Endothelial cell (in vitro differentiated cells): ENCODE data around the gene LIPA. TPM values are rescaled to one million over a fixed set of nuclear protein-coding genes. Genes with fewer than 3 reads are reported as not detected.

Source experiments
- DNase-seq: peaks from one replicate; pipeline ENCODE4 v3.0.0; 2021; ENCODE audit warnings: low spot score
- H3K27ac Mint-ChIP-seq: one replicate; pipeline ENCODE4 v1.8.0; 2021; ENCODE audit warnings: mixed read lengths, inconsistent platforms; ENCODE audit not compliant: unreplicated experiment
- H3K27me3 Mint-ChIP-seq: one replicate; pipeline ENCODE4 v1.8.0; 2021; ENCODE audit warnings: mild to moderate bottlenecking, moderate library complexity, mixed read lengths, inconsistent platforms; ENCODE audit not compliant: unreplicated experiment
- H3K36me3 Mint-ChIP-seq: one replicate; pipeline ENCODE4 v1.8.0; 2021; ENCODE audit warnings: mild to moderate bottlenecking, low read depth, mixed read lengths, inconsistent platforms; ENCODE audit not compliant: unreplicated experiment
- H3K4me1 Mint-ChIP-seq: one replicate; pipeline ENCODE4 v1.8.0; 2021; ENCODE audit warnings: mild to moderate bottlenecking, mixed read lengths, inconsistent platforms; ENCODE audit not compliant: unreplicated experiment
- H3K4me3 Mint-ChIP-seq: one replicate; pipeline ENCODE4 v1.8.0; 2021; ENCODE audit warnings: mild to moderate bottlenecking, mixed read lengths, inconsistent platforms; ENCODE audit not compliant: unreplicated experiment
- H3K9me3 Mint-ChIP-seq: one replicate; pipeline ENCODE4 v1.8.0; 2021; ENCODE audit warnings: mixed read lengths, inconsistent platforms; ENCODE audit not compliant: unreplicated experiment
- total RNA-seq: library from RNA; stranded (reverse); fragmentation: NEBNext Ultra II Directional; extraction: Animal tissue kit (Norgen Biotek cat#: 25700); gene quantifications from one replicate; pipeline ENCODE4 v1.2.1, GENCODE V29; 2021; ENCODE audit not compliant: unreplicated experiment
- TF ChIP-seq, protein P1 (sequence below): fragments of 200-600 bp; sonication (generic); IDR thresholded peaks from one replicate; pipeline ENCODE4 v1.5.0; 2021; ENCODE audit warnings: antibody characterized with exemption; ENCODE audit not compliant: unreplicated experiment

The LIPA gene
- total RNA-seq, 1 donor from 2014 or later = 84.2 TPM

DNA sequence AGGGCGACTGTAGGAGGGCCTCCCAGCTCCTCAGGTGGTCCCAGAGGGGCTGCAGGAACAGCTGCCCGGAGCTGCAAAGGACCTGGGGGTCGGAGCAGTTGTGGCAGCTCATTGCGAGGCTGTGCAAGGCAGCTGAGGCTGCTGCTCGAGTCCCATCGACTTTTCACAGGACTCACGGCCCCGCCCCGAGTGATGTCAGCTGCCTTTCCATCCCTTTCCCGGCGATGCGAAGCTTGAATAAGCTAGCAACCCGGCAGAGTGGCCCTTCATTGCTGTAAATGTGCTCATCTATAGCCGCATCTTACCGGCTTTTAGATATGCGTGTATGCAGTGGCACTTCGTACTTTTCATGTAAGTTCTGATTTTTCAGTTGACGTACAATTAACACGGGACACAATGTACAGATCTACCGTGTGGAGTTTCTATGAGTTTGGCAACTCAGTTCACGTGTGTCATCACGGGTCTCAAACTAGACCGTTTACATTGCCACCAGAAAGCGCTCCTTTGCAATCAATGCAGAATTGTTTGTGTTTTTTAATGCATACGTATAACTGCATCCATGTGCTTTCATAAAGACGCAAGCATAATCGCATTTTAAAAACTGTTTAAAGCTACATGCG, 44.3 kb downstream of the LIPA start, which contains the start of gene CH25H:
CH25H (minus strand) TSS at position 137 of the 620 bp plus-strand sequence; CDS start at position 112, 25 bp downstream.
- H3K9me3 Mint-ChIP-seq = no peaks in the 10 kb centered on the region
- H3K27ac Mint-ChIP-seq = peak within 1 kb of the TSS; percentile 68
- peak; percentile 68 for DNase-seq
- H3K4me3 Mint-ChIP-seq = peak within 1 kb of the TSS; percentile 91
- TF ChIP-seq, protein P1, sequence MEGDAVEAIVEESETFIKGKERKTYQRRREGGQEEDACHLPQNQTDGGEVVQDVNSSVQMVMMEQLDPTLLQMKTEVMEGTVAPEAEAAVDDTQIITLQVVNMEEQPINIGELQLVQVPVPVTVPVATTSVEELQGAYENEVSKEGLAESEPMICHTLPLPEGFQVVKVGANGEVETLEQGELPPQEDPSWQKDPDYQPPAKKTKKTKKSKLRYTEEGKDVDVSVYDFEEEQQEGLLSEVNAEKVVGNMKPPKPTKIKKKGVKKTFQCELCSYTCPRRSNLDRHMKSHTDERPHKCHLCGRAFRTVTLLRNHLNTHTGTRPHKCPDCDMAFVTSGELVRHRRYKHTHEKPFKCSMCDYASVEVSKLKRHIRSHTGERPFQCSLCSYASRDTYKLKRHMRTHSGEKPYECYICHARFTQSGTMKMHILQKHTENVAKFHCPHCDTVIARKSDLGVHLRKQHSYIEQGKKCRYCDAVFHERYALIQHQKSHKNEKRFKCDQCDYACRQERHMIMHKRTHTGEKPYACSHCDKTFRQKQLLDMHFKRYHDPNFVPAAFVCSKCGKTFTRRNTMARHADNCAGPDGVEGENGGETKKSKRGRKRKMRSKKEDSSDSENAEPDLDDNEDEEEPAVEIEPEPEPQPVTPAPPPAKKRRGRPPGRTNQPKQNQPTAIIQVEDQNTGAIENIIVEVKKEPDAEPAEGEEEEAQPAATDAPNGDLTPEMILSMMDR = no peak
- peaks cover 38% of the 10 kb centered on the region for H3K4me1 Mint-ChIP-seq
- H3K27me3 Mint-ChIP-seq = peaks cover 4% of the 10 kb centered on the region
- H3K36me3 Mint-ChIP-seq = no peaks in the 10 kb centered on the region

DNA sequence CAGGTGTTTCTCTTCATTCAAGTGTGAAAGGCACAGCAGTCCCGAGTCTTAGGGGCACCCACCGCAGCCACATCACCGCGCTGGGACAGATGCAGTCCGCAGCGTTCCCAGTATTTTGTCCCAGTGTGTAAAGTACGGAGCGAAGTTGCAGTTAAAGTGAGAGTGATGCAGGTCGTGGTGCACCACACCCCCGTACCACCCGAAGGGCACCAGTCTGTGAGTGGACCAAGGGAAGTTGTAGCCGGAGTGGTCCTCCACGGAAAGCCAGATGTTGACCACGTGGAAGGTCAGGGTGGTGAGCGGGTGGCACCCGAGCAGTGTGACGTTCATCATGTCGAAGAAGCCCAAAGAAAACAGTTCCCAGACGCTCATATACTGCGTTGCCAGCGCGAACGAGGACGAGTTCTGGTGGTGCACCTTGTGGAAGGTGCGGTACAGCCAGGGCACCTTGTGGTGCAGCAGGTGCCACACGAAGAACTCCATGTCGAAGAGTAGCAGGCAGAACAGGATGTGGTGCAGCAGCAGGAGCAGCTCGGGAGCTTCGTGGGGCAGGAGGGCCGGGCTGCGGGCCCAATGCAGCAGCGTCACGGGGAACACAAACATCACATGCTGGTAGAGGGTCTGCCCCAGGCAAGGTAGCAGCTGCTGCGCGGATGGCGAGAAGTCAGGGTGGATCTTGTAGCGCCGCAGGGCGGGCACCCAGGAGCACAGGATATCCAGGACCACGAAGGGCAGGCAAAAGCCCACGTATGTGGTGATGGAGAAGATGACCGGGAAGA, 45.0 kb downstream of the LIPA start:
- Mint-ChIP-seq H3K36me3 (no peaks in the 10 kb centered on the region), H3K27ac (peak overlapping the region; percentile 50), H3K4me3 (peak overlapping the region; percentile 91), H3K4me1 (peaks cover 34% of the 10 kb centered on the region), H3K9me3 (no peaks in the 10 kb centered on the region), H3K27me3 (peaks cover 4% of the 10 kb centered on the region)
- TF ChIP-seq, protein P1 = no peak
- DNase-seq = peak; percentile 21

DNA sequence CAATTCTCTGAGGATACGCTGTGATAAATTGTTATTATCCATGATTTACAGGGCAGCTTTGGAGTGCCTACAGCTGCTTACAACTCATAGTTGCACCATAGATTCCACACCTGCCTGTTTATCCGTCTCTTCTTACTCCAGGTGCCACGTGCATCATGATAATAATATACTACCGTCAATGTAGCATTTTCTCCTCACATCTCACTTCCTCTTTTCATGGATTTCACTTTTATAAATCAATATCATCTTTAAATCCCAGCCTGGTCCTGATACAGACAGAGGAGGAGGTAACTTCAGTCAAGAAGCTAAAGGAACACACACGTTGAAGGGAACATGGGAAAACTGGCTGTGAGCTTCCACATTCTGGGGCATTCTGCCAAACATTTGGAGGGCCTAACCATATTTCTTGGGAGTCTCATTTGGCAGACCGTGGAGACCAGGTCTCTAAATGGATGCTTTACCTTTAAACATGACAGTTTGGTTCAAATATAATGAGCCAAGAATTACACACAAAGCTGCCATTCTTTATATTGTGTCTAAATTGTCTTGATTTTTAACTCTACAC, 46.9 kb downstream of the LIPA start:
- TF ChIP-seq, protein P1 = no peak
- no peak for DNase-seq
- no peaks in the 10 kb centered on the region for H3K36me3 Mint-ChIP-seq
- no peak overlapping the region for H3K27ac Mint-ChIP-seq
- peaks cover 4% of the 10 kb centered on the region for H3K27me3 Mint-ChIP-seq
- H3K4me3 Mint-ChIP-seq = no peak overlapping the region
- H3K4me1 Mint-ChIP-seq = peaks cover 20% of the 10 kb centered on the region
- H3K9me3 Mint-ChIP-seq = no peaks in the 10 kb centered on the region

DNA sequence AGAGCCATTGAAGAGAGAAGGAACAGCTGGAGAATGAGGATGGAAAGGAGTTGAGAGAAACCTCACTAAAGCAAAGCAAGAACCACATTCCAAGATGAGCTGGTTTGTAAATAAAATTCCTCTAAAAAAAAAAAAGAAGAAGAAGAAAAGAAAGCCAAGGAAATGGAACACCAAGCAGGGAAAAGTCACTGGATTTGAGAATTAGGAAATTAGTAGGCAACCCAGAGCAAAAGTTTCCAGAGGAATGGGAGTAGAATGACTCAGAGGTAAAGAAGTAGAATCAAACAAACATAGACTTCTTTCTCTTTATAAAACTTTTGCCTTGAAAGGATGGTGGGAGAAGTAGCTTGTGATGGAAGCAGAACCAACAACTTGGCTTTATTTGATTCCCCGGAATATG, 48.3 kb downstream of the LIPA start:
- H3K27ac Mint-ChIP-seq = no peak overlapping the region

More for the DNA sequence above, 48.3 kb downstream of the LIPA start:
- H3K9me3 Mint-ChIP-seq = no peaks in the 10 kb centered on the region
- H3K36me3 Mint-ChIP-seq = no peaks in the 10 kb centered on the region
- no peak overlapping the region for H3K4me3 Mint-ChIP-seq
- H3K27me3 Mint-ChIP-seq = peaks cover 4% of the 10 kb centered on the region
- DNase-seq = no peak
- TF ChIP-seq, protein P1 = no peak
- H3K4me1 Mint-ChIP-seq = peaks cover 11% of the 10 kb centered on the region
